Right lobe of liver (tissue), 4 donors: ENCODE results near the gene GAPDH.

Experiments
- CTCF ChIP-seq, 4 donors: fragments of 200-600 bp in 3 of 4; fragments of 450-650 bp in 1 of 4; IDR thresholded peaks; one replicate each; pipeline versions ENCODE4 v1.5.1 to v1.8.0; 2016 to 2022; ENCODE audit warnings: antibody characterized with exemption in 4 of 4, mild to moderate bottlenecking in 2 of 4
- POLR2A ChIP-seq: fragments of 450-650 bp; IDR thresholded peaks from one replicate; pipeline ENCODE4 v1.6.1; 2017; ENCODE audit warnings: antibody characterized with exemption, mild to moderate bottlenecking
- donor health status: DM: no; HTN: no; CAD: no.
- donor health status: DM: no; HTN: no; CAD: no.
- donor health status: DM: no; HTN: yes; CAD: no.

- no peak for TF ChIP-seq CTCF (IDR thresholded peaks at IDR 0.05)
- TF ChIP-seq POLR2A = no peak
Measured at GRCh38 chr12:6539314-6539682, 5.0 kb downstream of the GAPDH start.
